ENCODE measurements around the gene PDE7B. TPM values are rescaled to one million over a fixed set of nuclear protein-coding genes. Genes with fewer than 3 reads are reported as not detected.

The PDE7B gene
- total RNA-seq, 1 donor from 2014 or later = 0.53 TPM

- DNase-seq (ENCODE audit: low read depth) (no peak), FAIRE-seq (no peak)
- no peak for TF ChIP-seq CTCF (IDR thresholded peaks at IDR 0.05; ENCODE audit: insufficient read depth, low read length, severe bottlenecking)
- no peaks in the 10 kb centered on the region for H3K36me3 ChIP-seq (ENCODE audit: control insufficient read depth, insufficient read depth, low read length)
- H3K27me3 ChIP-seq (ENCODE audit: control insufficient read depth, insufficient read depth, low read length) = no peaks in the 10 kb centered on the region
- H3K4me3 ChIP-seq (ENCODE audit: low read depth, low read length) = no peak overlapping the region
Measured at GRCh38 chr6:135920689-135921088, 69.2 kb downstream of the PDE7B start.

- TF ChIP-seq CTCF (IDR thresholded peaks at IDR 0.05; ENCODE audit: insufficient read depth, low read length, severe bottlenecking) = no peak
- DNase-seq (ENCODE audit: low read depth) (no peak), FAIRE-seq (no peak)
- Histone ChIP-seq H3K4me3 (ENCODE audit: low read depth, low read length) (no peak overlapping the region), H3K27me3 (ENCODE audit: control insufficient read depth, insufficient read depth, low read length) (no peaks in the 10 kb centered on the region), H3K36me3 (ENCODE audit: control insufficient read depth, insufficient read depth, low read length) (no peaks in the 10 kb centered on the region)
Measured at GRCh38 chr6:135921188-135921587, 69.7 kb downstream of the PDE7B start.

GRCh38 chr6:135922174-135922573 is 70.7 kb downstream of the PDE7B start:
- TF ChIP-seq CTCF (IDR thresholded peaks at IDR 0.05; ENCODE audit: insufficient read depth, low read length, severe bottlenecking) = no peak
- no peaks in the 10 kb centered on the region for H3K36me3 ChIP-seq (ENCODE audit: control insufficient read depth, insufficient read depth, low read length)
- H3K27me3 ChIP-seq (ENCODE audit: control insufficient read depth, insufficient read depth, low read length) = no peaks in the 10 kb centered on the region
- peak; percentile 88 for FAIRE-seq
- DNase-seq (ENCODE audit: low read depth) = peak; percentile 99
- no peak overlapping the region for H3K4me3 ChIP-seq (ENCODE audit: low read depth, low read length)

GRCh38 chr6:135922746-135923145 is 71.2 kb downstream of the PDE7B start:
- Histone ChIP-seq H3K27me3 (ENCODE audit: control insufficient read depth, insufficient read depth, low read length) (no peaks in the 10 kb centered on the region), H3K4me3 (ENCODE audit: low read depth, low read length) (no peak overlapping the region), H3K36me3 (ENCODE audit: control insufficient read depth, insufficient read depth, low read length) (no peaks in the 10 kb centered on the region)
- FAIRE-seq (no peak), DNase-seq (ENCODE audit: low read depth) (no peak)
- no peak for TF ChIP-seq CTCF (IDR thresholded peaks at IDR 0.05; ENCODE audit: insufficient read depth, low read length, severe bottlenecking)

- no peak for TF ChIP-seq CTCF (IDR thresholded peaks at IDR 0.05; ENCODE audit: insufficient read depth, low read length, severe bottlenecking)
- FAIRE-seq = no peak
- no peaks in the 10 kb centered on the region for H3K27me3 ChIP-seq (ENCODE audit: control insufficient read depth, insufficient read depth, low read length)
- no peaks in the 10 kb centered on the region for H3K36me3 ChIP-seq (ENCODE audit: control insufficient read depth, insufficient read depth, low read length)
- peak; percentile 86 for DNase-seq (ENCODE audit: low read depth)
- H3K4me3 ChIP-seq (ENCODE audit: low read depth, low read length) = no peak overlapping the region
Measured at GRCh38 chr6:135932651-135933050, 81.2 kb downstream of the PDE7B start.

- no peak for FAIRE-seq
- peak; percentile 68 for DNase-seq (ENCODE audit: low read depth)
- TF ChIP-seq CTCF (IDR thresholded peaks at IDR 0.05; ENCODE audit: insufficient read depth, low read length, severe bottlenecking) = no peak
- H3K36me3 ChIP-seq (ENCODE audit: control insufficient read depth, insufficient read depth, low read length) = no peaks in the 10 kb centered on the region
- no peak overlapping the region for H3K4me3 ChIP-seq (ENCODE audit: low read depth, low read length)
- no peaks in the 10 kb centered on the region for H3K27me3 ChIP-seq (ENCODE audit: control insufficient read depth, insufficient read depth, low read length)
Measured at GRCh38 chr6:135935941-135936601, 84.6 kb downstream of the PDE7B start.
